ENCODE measurements around the gene USP3.

DNA sequence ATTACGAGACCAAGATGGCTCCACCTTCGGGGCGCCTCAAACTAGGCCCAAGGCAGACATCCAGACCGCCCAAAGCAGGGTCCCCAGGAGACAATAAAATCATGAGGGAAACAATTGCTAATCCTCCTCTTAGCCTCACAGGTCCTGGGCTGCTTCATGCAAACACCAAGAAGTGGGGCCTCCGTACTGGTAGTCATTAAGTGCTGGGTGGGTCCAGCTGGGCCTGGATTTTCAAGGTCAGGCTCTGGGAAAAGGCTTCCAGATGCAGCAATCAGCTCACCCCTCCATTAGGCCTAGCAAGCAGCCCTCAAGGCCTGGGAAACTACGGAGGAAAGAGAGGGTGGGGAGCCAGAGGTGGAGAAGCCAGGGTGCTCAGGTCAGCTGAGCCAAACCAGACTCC, 93.4 kb downstream of the USP3 start:
- TF ChIP-seq, protein P1, sequence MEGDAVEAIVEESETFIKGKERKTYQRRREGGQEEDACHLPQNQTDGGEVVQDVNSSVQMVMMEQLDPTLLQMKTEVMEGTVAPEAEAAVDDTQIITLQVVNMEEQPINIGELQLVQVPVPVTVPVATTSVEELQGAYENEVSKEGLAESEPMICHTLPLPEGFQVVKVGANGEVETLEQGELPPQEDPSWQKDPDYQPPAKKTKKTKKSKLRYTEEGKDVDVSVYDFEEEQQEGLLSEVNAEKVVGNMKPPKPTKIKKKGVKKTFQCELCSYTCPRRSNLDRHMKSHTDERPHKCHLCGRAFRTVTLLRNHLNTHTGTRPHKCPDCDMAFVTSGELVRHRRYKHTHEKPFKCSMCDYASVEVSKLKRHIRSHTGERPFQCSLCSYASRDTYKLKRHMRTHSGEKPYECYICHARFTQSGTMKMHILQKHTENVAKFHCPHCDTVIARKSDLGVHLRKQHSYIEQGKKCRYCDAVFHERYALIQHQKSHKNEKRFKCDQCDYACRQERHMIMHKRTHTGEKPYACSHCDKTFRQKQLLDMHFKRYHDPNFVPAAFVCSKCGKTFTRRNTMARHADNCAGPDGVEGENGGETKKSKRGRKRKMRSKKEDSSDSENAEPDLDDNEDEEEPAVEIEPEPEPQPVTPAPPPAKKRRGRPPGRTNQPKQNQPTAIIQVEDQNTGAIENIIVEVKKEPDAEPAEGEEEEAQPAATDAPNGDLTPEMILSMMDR (IDR thresholded peaks at IDR 0.05) = no peak
- no peak for TF ChIP-seq EZH2 (IDR thresholded peaks at IDR 0.05)
